Measurements from ENCODE around the gene HERC3.

GRCh38 chr4:88674565-88674964 lies 82.3 kb downstream of the HERC3 start:
- no peak for TF ChIP-seq CTCF (IDR thresholded peaks at IDR 0.05)
- TF ChIP-seq POLR2A (IDR thresholded peaks at IDR 0.05), result no peak

All from testis (tissue), 2 donors.